NCI-H510A treated with DMSO at 0.1 percent for 48 hours (cell line): ENCODE results near the gene EWSR1.
A peak's percentile ranks its signal among the peaks of the same experiment; 100 is the strongest.
"Not testable (repeated sequence)": the region's sequence is repeated elsewhere in the genome, so short reads cannot be mapped to it uniquely, and the experiment has no call there.

Source experiments
- DNase-seq: peaks from one replicate; lab custom pipeline; 2025; lab: John Stamatoyannopoulos, UW

The EWSR1 gene, protein sequence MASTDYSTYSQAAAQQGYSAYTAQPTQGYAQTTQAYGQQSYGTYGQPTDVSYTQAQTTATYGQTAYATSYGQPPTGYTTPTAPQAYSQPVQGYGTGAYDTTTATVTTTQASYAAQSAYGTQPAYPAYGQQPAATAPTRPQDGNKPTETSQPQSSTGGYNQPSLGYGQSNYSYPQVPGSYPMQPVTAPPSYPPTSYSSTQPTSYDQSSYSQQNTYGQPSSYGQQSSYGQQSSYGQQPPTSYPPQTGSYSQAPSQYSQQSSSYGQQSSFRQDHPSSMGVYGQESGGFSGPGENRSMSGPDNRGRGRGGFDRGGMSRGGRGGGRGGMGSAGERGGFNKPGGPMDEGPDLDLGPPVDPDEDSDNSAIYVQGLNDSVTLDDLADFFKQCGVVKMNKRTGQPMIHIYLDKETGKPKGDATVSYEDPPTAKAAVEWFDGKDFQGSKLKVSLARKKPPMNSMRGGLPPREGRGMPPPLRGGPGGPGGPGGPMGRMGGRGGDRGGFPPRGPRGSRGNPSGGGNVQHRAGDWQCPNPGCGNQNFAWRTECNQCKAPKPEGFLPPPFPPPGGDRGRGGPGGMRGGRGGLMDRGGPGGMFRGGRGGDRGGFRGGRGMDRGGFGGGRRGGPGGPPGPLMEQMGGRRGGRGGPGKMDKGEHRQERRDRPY

DNA sequence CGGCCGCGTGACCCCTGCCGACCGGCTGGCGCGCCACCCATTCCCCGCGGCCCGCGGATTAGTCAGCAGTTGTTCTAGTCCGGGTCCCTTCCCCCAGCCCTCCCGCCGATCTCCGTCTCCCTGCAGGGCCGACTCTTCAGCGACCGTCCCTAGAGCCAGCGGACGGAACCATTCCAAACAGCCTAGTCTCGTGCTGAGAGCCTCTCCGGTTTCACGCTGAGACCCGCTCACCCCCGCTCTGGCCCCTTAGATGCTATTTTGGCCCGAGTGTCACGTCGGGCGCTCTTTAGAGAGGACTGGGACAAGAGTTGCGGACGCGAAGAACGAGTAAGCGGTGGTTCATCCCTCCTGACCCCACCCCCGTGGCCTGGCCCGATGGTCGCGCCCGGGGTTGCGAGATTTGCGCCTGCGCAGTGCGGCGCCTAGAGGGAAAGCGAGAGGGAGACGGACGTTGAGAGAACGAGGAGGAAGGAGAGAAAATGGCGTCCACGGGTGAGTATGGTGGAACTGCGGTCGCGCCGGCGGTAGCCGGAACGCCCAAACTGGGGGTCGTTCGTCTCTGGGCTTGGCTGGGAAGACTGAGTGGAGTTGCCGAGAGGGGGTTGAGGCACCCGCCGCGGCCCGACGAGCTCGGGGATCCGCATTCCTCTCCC is at the start of gene EWSR1, which contains the start of gene RHBDD3:
Gene EWSR1 (plus strand): TSS at position 411 of the 653 bp plus-strand sequence. CDS start 69 bp downstream, at position 480.
Gene RHBDD3 (minus strand): TSS at position 124 of the 653 bp plus-strand sequence. CDS start 2,355 bp downstream, outside the sequence.
- peak; percentile 91 for DNase-seq

- no peak for DNase-seq
Observed at GRCh38 chr22:29218758-29219408, 49.2 kb upstream of the EWSR1 start.

GRCh38 chr22:29219409-29219782 is 48.7 kb upstream of the EWSR1 start:
- not testable (repeated sequence) for DNase-seq

DNA sequence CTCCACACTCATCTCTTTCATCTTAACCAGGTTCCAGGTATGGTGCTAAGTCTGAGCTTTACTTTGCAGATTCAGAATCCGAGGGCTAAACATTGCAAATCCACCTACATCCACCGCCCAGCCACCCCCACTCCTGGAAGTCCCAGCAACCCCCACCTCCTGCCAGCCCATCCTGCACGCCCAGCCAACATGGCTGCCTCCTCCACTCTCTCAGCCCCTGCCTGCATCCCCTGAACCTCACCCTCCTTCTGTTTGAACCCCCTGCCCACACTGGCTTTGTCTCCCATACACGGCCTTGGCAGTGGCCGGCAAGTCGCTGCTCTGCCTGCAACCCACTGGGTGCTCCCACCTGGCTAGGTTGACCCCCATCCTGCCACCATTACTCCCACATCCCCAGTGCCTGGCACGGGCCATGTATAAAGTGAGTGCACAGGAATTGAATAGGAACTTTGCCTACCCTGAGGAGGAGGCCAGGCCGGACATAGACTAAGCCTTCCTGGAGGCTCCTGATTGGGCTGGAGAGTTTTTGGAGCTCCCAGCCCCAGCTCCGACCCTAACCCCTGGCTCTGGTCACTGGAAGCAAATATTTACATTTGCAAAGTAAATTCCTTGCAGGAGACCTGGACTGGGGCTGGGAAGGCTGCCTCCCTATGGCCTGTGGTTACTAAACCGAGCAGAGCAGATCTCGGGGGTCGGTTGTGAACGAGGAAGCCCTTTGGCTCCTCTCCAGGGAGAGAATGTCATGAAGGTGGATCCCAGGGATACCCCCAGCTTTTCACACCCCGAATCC is 48.0 kb upstream of the EWSR1 start:
- no peak for DNase-seq

GRCh38 chr22:29224121-29224858 is 43.8 kb upstream of the EWSR1 start:
- no peak for DNase-seq

GRCh38 chr22:29224859-29225410 is 43.1 kb upstream of the EWSR1 start:
- no peak for DNase-seq

- no peak for DNase-seq
Observed at GRCh38 chr22:29225422-29226090, 42.5 kb upstream of the EWSR1 start.

DNA sequence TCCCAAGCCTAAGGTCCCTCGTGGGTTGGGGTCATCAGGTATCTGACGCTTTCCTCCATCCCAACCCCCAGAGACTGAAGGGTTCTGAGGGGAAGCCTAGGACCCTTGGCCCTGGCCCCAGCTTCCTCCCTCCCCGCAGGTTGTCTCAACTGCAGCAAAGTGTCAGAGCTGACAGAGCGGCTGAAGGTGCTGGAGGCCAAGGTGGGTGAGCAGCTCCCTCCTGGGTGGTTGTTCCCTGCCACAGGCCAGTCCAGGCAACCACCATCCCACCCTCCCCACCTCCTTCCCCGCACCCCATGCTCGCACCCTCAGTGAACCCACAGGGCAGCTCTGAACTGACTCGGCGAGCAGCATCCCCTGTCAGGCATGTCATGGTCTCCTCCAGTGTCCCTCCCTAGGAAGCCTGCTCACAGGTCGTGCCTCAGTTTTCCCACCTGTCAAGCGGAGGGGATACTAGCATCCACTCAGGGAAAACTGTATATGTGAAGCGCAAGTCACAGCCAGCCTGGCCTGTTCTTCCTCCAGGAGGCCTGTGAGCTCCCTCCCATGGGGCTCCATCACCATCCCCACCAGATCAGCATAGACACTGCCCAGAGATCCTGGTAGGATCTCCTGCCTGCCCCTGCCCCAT is 41.6 kb upstream of the EWSR1 start:
- no peak for DNase-seq

GRCh38 chr22:29230972-29231875 is 36.8 kb upstream of the EWSR1 start:
- DNase-seq: no peak

- no peak for DNase-seq
Observed at GRCh38 chr22:29231971-29232959, 35.8 kb upstream of the EWSR1 start.

DNA sequence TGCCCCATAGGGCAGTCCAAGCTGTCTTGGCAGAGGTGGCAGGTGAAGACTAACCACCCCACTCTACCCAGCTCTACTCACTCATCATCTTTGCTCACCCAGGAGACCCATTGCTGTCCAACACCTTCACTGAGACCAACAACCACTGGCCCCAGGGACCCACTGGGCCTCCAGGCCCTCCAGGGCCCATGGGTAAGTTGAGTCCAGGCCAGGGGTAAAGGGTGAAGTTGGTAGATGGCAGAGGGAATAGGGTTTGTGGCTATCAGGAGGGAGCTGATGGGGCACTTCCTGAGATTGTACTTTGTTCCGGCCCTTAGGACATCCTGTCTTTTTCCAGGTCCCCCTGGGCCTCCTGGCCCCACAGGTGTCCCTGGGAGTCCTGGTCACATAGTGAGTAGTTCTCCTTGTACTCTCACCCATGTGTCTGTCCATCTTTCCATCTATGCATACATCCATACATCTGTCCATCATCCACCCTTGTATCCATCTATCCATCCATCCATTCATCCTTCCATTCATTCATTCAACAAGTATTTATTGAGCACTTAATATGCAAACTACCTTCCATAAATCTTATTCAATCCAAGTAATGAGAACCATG is 34.7 kb upstream of the EWSR1 start:
- no peak for DNase-seq

DNA sequence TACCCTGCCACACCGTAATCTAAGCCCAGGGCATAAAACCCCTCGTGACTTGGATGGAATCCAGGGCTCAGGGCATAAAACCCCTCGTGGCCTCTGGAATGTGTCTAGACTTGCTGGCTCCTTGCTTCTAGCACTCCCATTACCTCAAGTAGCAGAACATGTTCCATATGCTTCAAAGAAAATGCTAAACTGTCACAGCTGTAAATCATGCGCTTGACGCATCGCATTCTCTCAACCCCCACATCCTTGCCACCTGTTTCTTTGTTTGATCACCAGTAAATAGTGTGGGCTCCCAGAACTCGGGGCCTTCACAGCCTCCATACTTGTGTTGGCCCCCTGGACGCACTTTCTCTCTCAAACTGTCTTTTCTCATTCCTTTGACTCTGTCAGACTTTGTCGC is 27.6 kb upstream of the EWSR1 start:
- DNase-seq: not testable (repeated sequence)

DNA sequence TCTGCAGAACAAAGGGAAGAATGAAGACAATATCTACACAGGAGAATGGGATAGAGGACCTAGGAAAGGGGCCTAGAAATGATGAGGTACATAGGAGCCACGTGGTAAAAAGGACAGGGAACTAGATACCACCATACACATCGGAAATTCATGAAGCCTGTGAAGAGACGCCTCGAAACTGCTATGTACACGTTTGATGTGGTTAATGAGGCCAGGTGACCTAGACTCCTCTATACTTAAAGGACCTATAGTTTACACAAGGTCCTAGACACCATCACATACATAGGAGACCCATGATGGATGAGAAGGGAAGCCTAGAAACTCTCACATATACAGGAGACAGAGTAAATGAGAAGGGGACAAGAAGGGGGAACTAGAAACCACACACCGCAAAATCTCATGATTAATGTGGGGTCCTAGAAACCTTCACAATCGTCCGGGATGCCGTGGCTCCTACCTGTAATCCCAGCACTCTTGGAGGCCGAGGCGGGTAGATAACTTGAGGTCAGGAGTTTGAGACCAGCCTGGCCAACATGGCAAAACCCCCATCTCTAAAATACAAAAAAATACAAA is 24.1 kb upstream of the EWSR1 start:
- DNase-seq: no peak

GRCh38 chr22:29244785-29245625 is 23.1 kb upstream of the EWSR1 start:
- DNase-seq: no peak

DNA sequence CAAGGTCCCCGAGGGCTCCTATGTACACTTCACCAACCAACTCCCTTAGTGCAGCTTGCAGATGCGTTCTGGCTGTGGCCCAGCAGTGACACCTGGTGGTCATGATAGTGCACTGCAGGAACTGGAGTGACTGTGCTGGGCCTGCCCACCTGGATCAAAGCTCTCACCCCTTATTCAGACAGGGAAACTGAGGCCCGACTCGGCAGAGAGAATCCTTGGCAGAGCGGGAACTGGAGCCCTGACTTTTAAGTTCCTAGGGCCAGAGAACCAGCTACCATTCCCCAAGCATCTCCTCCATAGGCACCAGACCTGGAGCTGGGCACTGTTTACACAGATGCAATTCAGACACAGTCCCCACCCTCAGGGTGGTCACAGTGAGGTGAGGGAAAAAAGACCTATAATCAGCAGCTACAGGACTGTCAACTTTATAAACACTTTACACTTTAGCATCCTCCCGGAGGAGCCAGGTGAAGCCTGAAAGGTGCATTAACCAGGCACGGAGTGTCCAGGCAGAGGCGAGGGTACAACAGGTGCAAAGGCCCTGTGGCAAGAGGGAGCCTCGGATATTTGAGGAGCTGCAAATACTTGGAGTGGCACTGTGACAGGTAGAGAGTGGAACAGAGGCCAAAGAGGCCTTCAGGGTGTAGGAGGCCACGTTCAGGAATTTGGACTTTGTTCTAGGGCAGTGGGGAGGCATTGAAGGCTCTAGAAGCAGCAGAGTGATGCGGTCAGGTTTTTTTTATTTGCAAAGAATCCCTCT is 22.3 kb upstream of the EWSR1 start:
- no peak for DNase-seq
